HG02870 (cell line): Measurements from ENCODE around the gene RNF38.
"Not testable (repeated sequence)": the region's sequence is repeated elsewhere in the genome, so short reads cannot be mapped to it uniquely, and the experiment has no call there.

ENCODE experiments used
- ATAC-seq: cut with Tn5 transposase; IDR thresholded peaks from one replicate; pipeline ENCODE4 v1.9.1; 2021; ENCODE audit warnings: mild to moderate bottlenecking, moderate library complexity; ENCODE audit not compliant: unreplicated experiment

RNF38 gene

GRCh38 chr9:36399980-36400331 is at the start of gene RNF38:
RNF38 (minus strand) TSS chr9:36400269; CDS start chr9:36400108, 161 bp downstream.
- no peak for ATAC-seq

- not testable (repeated sequence) for ATAC-seq
Observed at GRCh38 chr9:36448555-36448954, 48.5 kb upstream of the RNF38 start.

- ATAC-seq: no peak
Observed at GRCh38 chr9:36448017-36448416, 47.9 kb upstream of the RNF38 start.

GRCh38 chr9:36446678-36447077 is 46.6 kb upstream of the RNF38 start:
- not testable (repeated sequence) for ATAC-seq

GRCh38 chr9:36445800-36446361 is 45.8 kb upstream of the RNF38 start:
- no peak for ATAC-seq

GRCh38 chr9:36444203-36444602 is 44.1 kb upstream of the RNF38 start:
- ATAC-seq: no peak

GRCh38 chr9:36443581-36443980 is 43.5 kb upstream of the RNF38 start:
- ATAC-seq: no peak

- ATAC-seq: no peak
Observed at GRCh38 chr9:36442710-36443109, 42.6 kb upstream of the RNF38 start.

GRCh38 chr9:36441966-36442365 is 41.9 kb upstream of the RNF38 start:
- ATAC-seq: no peak

GRCh38 chr9:36438536-36439236 is 38.6 kb upstream of the RNF38 start:
- no peak for ATAC-seq

GRCh38 chr9:36437790-36438189 is 37.7 kb upstream of the RNF38 start:
- ATAC-seq: no peak

GRCh38 chr9:36436909-36437308 is 36.8 kb upstream of the RNF38 start:
- no peak for ATAC-seq

- no peak for ATAC-seq
Observed at GRCh38 chr9:36433386-36433785, 33.3 kb upstream of the RNF38 start.

GRCh38 chr9:36431078-36431477 is 31.0 kb upstream of the RNF38 start:
- ATAC-seq: no peak

GRCh38 chr9:36426945-36427344 is 26.9 kb upstream of the RNF38 start:
- ATAC-seq: no peak

- no peak for ATAC-seq
Observed at GRCh38 chr9:36426348-36426747, 26.3 kb upstream of the RNF38 start.

GRCh38 chr9:36424289-36425055 is 24.4 kb upstream of the RNF38 start:
- no peak for ATAC-seq

GRCh38 chr9:36423206-36423605 is 23.1 kb upstream of the RNF38 start:
- ATAC-seq: no peak

- ATAC-seq: no peak
Observed at GRCh38 chr9:36416890-36417289, 16.8 kb upstream of the RNF38 start.

GRCh38 chr9:36415822-36416525 is 15.9 kb upstream of the RNF38 start:
- no peak for ATAC-seq

GRCh38 chr9:36411410-36411809 is 11.3 kb upstream of the RNF38 start:
- not testable (repeated sequence) for ATAC-seq
